Gastroesophageal sphincter (tissue), 3 donors: ENCODE measurements around the gene SRPK3.

Source experiments
- POLR2AphosphoS5 ChIP-seq: sonication (generic); formaldehyde crosslinking; IDR thresholded peaks from one replicate; pipeline ENCODE4 v1.6.1; 2017; ENCODE audit warnings: antibody characterized with exemption
- TF ChIP-seq, protein P1 (sequence below), 4 experiments: fragments of 200-600 bp in 2 of 4; fragments of 450-650 bp in 2 of 4; sonication (generic) in 1 of 4; IDR thresholded peaks; one replicate each; pipeline ENCODE4 v1.5.1; 2017 to 2019; ENCODE audit warnings: antibody characterized with exemption in 4 of 4, mild to moderate bottlenecking in 2 of 4, moderate library complexity in 2 of 4

DNA sequence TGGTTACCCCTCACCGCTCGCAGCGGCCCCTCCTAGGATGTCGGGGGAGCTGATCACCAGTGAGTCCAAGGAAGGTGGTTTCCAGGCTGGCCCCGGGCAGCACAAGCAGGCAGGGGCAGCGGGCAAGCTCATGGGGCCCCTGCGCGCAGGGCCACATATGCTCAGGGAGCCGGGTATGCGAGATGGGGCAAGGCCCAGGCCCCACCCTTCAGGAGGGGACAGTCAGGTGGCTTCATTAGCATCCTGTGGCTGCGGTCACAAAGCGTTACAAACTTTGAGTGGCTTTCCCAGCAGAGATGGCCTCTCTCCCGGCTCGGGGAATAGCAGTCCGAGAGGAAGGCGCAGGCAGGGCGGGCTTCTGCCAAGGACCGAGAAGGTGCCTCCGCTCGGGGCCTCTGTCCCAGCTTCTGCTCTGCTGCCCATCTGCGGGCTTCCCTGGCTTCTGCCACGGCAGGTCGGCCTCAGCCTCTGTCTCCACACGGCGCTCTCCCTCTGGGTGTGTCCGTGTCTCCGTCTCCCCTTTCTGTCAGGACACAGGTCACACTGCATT, 42.7 kb upstream of the SRPK3 start:
- TF ChIP-seq POLR2AphosphoS5, result no peak
- TF ChIP-seq, protein P1, sequence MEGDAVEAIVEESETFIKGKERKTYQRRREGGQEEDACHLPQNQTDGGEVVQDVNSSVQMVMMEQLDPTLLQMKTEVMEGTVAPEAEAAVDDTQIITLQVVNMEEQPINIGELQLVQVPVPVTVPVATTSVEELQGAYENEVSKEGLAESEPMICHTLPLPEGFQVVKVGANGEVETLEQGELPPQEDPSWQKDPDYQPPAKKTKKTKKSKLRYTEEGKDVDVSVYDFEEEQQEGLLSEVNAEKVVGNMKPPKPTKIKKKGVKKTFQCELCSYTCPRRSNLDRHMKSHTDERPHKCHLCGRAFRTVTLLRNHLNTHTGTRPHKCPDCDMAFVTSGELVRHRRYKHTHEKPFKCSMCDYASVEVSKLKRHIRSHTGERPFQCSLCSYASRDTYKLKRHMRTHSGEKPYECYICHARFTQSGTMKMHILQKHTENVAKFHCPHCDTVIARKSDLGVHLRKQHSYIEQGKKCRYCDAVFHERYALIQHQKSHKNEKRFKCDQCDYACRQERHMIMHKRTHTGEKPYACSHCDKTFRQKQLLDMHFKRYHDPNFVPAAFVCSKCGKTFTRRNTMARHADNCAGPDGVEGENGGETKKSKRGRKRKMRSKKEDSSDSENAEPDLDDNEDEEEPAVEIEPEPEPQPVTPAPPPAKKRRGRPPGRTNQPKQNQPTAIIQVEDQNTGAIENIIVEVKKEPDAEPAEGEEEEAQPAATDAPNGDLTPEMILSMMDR (IDR thresholded peaks at IDR 0.05), result no peak
